Activated CD4-positive, alpha-beta T cell treated with anti-CD3 and anti-CD28 coated beads for 48 hours (primary cell): ENCODE results near the gene UTS2R.
A peak's percentile ranks its signal among the peaks of the same experiment; 100 is the strongest.

Experiments used
- DNase-seq: peaks from one replicate; pipeline ENCODE4 v3.0.0-alpha.2; 2020

UTS2R gene

DNA sequence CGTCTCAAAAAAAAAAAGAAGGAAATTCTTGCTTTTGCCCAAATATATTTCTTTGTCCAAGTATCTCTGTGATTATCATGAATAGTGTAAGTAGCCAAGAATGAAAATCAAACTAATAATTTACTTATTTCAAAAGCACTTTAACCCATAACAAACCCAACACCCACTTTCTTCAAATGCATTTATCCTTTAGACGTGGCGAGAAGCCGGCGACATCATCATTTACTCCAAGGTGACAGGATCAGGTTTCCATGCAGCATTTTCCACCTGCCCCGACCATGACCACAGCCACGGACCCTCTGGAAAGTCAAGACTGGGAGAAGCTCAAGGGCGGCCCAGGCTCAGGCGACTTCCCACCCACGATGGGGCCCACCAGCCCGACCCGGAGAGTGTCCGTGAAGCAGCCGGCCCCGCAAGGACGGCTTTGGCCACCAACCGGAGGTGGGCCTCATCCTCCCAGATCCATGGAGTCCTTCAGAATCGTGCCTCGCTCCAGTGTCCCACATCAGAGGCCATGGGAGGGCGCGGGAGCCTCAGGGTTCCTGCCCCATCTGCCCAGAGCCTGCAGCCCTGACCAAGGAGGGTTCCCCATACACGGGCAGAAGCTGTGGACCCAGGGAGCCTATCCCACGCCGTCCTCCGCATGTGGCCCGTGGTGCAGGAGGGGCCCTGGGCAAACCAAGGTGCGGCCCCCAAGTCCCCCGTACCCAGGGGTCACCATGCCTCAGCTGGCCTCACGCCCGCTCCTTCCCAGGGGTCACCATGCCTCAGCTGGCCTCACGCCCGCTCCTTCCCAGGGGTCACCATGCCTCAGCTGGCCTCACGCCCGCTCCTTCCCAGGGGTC, 18.7 kb downstream of the UTS2R start:
- DNase-seq, result no peak

DNA sequence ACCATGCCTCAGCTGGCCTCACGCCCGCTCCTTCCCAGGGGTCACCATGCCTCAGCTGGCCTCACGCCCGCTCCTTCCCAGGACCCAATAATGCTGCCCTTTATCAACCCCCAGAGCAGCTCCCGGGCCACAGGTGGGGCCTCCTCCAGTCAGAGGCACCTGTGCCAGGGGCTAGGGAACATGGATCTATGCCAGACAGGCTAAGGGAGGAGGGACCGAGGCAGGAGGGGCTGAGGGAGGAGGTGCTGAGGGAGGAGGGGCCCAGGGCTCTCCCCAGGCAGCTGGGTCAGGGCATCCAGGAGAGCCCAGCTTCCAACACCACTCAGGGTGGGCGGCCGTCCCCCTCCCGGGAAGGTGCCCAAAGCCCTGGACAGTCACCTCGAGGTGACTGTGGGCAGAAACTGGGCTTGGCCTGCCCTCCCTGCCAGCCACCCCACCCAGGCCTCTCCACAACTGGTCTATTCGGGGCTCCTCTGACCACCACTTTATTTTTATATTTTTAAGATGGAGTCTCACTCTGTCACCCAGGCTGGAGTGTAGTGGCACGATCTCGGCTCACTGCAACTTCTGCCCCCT, 19.4 kb downstream of the UTS2R start:
- DNase-seq, result no peak

DNA sequence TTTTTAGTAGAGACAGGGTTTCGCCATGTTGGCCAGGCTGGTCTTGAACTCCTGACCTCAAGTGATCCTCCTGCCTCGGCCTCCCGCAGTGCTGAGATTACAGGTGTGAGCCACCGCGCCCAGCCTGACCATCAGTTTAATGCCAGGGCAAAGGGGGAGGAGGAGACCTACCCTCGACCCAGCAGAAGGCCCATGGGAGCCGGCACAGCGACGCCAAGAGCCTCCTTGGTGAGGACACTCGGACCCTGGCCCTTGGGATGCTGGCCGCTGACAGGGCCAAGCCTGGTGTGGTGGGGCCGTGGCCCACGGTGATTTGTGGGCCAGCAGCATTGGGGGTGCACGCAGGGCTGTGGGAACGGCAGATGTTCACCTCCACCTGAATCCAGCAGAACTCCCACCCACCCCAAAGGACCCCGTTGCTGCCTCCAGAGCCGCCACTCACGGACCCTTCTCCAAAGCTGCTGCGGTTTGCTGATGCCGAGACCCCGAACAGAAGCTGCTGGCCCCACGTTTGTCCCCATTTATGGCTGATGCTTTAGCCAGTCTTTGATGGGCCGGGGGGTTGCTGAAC, 20.0 kb downstream of the UTS2R start:
- DNase-seq, result no peak

DNA sequence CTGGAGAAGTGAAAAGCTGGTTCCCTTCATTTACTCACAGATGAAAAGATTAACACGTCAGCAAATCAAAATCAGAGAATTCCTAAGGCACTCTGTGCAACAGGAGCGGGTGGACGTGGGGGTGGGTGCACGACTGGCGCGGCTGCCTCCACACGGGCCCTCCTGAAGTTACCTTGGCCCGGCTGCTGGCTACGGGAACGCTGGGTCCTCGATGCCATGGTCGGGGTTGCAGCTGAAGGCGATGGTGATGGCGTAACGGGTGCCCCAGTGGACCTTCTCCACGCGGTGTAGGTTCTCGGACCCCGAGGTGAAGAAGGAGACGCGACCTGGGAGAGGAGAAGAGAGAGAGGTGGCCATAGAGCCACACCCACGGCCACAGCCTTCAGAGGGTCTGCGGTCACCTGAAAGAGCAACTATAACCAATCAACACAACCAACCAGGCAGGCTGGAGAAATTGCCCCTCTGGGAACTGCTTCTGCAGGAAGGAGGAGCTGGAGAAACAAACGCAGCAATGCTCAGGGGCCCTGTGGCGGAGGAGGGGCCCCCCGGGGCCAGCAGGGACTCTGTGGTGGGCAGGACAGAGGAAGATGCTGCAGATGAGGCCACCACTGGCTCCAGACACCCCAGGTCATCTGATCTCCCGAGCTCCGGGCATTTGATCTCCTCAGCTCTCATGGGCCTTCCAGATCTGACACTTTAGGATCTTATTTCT, 20.8 kb downstream of the UTS2R start:
- DNase-seq, result no peak

DNA sequence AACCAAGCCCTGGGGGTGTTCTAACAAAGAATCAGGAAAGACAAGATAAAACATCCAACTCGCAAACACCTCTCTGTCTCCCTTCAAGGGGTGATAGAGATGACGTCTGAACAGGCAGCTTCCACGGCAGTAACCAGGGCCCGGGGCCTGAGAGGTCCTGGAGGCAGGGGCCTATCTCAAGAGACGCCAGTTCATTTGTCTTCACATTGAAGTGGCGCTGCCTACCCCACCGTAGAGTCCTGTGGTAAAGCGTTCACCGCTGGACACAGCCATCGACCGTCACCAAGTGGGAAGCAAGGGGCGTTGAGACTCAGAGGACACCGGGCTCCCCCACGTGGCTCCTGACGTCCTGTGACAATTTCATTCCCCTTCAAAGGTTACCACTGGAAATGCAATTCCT, 21.4 kb downstream of the UTS2R start:
- no peak for DNase-seq

DNA sequence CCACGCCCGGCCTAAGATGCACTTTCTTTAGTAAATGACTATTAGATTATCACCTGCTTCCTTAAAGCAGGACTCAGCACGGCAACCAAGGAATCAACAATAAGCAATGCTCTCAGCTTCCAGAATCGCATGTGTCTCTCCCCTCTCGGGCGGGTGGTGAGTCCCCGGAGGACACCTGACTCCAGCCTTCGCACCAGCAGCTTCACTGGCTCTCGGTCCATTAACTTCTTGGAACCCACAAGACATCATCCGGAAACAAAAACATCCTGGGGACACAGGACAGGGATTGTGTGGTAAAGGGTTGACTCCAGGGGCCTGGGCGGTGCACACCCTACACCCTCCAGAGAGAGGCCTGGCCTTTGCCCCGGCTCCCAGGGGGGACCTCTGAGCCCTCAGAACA, 22.7 kb downstream of the UTS2R start:
- DNase-seq, result no peak

DNA sequence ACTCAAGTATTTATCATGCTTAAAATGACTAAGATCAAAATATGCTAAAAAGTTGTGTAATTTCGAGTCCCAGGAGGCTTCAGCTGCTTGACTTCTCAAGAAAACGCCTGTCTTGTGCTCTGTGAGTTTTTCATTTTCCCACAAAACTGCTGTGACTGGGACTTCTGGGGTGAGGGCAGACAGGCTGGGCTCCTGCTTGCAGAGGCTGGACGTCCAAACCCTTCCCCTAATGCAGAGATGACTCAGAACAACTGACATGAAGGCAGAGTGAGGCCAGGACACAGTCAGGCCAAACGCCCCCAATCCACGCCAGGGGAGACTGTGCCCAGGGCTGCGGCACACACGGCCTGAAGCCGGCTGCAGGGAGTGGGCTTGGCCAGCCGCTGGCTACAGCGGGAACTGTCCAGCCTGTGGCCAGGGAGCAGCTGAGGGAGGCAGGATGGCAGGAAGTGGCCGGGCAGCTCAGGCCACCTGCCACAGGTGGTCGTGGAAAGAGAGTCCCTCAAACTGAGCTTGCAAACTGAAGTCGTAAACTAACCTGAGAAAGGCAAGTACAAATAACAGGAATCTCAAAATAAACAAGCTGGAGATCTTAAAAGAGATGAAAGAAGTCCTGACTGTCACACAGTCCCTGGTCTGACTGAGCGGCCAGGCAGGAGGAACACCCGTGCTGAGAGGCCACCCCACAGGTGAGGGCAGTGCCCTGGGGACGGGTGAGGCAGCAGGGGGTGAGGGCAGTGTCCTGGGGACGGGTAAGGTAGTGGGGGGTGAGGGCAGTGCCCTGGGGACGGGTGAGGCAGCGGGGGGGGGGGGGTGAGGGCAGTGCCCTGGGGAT, 25.3 kb downstream of the UTS2R start:
- DNase-seq, result no peak

DNA sequence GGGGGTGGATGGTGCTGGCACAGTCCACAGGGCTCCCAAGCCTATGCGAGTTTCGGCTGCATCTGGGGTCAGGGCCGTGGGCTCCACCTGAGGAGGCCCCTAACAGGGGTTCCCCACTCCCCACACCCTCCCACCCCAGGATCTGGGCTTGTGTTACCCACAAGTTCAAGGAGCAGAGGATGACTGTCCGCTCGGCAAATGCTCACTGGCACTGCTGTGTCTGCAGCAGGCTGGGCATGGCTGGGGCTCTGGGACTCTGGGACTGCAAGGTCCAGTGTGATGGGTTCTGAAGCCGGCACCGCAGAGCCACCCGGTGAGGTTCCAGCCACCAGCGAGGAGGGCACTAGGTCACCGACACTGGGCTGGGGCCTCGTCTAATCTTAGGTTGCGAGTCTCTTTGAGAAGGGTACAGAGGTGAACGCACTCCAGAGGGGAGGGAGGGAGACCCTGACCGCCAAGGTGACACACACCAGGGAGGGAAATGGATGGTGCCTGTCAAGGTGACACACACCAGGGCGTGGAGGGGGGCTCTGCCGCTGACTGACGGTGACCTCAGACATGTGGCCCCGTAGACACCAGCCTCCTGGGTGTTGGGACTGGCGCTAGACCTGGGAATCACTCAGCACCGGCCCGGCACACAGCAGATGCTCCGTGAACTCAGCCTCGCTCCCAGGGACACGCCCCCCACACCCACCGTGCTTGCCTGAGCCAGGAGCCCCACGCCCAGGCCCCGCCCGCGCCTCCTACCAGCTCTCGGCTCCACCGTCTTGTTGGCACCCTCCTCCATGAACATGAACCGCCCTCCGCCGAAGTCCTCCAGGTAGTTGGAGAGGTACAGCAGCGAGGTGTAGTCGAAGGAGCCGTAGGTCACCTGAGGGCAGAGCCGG, 26.1 kb downstream of the UTS2R start:
- no peak for DNase-seq

DNA sequence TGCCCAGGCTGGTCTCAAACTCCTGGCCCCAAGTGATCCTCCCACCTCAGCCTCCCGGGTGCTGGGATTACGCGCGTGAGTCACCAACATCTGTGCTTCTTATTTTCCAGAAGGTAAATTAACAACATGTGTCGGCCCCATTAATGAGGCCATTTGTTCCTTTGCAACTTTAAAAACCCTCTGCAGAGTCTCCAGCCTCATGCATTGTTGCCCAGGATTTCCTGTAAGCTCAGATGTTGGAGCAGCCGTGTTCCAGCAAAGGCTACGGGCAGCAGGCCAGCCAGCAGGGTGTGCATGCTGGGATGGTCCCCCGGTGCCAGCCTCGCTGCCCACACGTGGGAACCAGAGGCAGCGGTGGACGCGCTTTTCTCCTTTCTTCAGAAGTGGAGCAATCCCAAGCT, 27.5 kb downstream of the UTS2R start:
- DNase-seq, result no peak

DNA sequence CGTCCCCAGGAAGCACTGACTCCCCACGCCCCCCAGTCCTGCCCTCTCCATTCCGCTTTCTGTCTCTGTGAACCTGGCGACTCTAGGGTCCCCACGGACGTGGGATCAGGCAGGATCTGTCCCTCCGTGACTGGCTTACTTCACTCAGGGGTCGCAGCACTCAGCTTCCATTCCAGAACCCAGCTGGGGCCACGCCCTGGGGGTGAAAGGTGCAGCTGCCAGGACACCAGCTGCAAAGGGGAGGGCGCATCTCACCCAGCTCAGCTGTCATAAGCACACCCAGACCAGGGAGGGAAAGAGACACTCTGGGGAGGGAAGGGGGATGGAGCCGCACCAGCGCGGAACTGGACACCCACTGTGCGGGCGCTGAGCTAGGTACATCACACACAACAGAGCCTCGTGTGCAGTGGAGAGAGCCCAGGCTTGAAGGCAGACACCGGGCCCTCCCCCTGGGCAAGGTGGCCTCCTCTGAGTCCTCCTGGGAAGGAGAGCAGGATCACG, 28.1 kb downstream of the UTS2R start:
- no peak for DNase-seq

DNA sequence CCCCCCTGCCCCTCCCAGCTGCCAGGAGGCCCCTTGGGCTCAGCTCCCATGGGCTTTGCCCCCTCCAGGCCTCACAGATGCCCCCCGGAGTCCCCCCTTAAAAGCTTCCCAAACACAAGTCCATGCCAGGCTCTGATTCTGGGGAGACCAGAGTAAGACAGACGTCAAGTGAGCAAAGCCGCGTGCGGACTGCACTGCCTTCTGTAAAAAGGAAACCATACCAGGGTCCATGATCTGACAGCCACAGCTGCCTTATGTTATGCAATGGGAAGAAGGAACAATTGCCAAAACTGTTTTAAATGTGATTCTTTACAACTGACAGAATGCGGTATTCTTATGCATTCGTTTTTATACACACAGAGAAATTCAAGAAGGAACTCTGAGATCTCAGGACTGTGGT, 28.6 kb downstream of the UTS2R start:
- DNase-seq, result no peak

DNA sequence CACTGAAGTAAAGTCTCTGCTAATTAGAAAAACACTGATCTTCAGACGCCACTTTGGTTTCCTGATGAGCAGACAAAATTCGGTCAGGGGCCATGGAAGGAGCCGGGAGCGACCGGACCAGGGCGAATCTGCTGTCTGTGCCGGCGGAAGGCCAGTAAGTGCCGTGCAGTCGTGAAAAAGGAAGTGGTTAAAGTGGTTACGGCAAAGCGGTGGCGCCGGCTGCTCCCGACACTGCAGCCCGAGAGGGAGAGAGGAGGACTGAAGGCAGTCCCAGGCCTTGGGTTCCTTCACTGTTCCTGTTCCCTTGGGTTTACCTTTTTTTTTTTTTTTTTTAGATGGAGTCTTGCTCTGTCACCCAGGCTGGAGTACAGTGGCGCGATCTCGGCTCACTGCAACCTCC, 29.3 kb downstream of the UTS2R start:
- DNase-seq, result peak; percentile 66

DNA sequence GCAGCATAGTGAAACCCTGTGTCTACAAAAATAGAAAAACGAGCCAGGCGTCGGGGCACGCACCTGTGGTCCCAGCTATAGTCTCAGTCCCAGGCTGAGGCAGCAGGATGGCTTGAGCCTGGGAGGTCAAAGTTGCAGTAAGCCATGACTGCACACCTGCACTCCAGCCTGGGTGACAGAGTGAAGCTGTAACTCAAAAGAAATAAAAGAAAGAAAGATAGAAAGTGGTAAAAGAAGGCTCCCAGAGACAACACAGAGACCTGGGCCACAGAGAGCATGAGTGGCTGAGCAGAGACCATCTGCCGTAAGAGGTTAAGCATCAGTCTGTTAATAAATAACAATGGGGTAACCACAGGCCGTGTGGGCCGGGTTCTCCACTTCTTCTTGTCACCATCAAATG, 31.3 kb downstream of the UTS2R start:
- DNase-seq, result no peak

DNA sequence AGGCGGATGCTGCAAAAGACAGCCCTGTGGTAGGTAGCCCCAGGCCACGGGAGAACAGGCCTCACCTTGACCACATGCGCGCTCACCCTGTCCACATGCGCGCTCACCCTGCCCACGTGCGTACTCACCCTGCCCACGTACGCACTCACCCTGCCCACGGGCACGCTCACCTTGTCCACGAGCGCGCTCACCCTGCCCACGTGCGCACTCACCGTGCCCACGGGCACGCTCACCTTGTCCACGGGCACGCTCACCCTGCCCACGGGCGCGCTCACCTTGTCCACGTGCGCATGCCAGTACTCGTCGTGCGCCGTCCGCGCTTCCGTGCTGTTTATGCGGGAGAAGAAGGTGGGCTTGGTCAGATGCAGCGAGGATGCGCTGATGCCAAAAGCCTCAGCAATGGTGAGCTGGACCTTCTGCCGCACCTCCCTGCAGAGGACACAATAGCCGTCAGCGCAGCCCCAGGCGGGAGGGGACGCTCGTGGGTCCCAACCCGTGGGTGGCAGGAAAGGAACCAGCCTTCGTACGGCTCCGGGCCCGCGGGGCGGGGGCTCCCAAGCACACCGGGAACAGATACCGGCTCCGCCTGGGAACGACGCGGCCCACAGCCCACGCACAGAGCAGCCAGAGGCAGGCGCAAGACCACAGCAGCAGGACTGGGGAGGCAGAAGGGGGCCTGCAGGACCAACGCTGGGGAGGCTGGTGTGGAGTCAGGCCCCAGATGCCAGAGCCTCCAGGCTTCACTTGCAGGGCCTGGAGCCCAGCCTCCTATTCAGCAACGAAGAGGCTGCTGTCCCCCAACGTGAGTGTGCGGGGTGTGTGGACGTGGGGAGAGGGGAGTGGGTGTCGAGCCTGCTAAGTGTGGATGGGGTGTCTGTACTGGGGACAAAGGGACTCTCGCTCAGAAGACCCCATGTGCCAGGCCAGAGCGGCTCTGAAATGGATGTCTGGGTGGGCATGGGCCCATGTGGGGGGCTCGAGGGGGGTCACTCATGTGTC, 32.4 kb downstream of the UTS2R start:
- DNase-seq, result no peak

DNA sequence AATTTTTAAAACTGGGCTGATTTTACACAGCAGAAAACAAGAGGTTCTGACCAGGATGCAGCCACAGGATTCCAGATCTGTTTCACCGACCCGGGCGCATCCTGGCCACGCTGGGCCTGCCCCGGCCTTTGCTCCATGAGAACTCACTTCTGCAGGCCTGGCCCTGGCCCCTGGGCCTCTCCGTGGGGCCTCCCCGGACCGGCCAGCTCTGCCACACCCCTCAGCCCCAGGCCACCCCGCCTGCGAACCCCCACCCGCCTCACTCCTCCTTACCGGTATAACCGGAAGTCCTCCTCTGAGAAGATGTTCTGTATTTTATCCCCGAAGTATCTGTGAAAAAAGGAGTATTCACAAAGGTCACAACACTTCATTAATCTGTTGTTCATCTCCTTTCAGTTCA, 33.5 kb downstream of the UTS2R start:
- DNase-seq, result no peak

DNA sequence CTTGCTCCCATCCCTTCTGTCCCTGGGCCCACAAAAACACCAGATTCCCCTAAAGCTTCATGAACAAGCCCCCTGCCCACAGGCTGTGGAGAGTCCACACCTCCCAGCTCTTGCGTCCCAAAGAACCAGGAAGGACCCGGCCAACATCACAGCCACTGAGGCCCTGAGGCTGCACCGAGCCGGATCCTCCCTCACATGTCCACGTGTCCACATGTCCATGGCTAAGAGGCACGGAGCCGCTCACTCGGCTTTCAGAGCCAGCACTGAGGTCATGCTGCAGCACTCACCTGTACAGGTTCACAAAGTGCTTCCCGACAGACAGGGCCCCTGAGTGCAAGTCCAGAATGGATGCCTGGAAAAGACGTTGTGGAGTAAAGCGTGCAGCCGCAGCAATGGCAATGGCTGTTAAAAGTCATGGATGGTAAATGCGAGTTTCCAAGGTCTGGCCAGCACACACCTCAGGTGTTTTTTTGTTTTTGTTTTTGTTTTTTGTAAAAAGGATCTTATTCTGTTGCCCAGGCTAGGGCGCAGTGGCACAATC, 34.6 kb downstream of the UTS2R start:
- DNase-seq, result no peak

DNA sequence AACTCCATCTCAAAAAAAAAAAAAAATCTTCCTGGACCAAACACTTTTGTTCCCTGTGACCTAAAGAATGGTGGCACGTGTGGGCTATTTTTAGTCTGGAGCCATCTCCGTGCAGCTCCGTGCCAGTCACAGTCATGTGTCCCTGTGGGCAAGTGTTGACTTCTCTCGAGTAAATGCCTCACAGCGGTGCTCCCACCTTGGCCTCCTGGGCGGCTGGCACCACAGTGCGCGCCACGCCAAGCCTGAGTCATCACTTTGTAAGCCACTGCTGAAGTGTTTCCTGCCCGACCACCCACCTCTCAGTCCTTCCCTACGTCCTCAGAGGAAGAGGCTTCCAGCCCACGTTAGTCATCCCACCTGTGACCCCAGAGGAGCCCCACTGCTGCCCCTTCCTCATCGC, 35.7 kb downstream of the UTS2R start:
- no peak for DNase-seq

DNA sequence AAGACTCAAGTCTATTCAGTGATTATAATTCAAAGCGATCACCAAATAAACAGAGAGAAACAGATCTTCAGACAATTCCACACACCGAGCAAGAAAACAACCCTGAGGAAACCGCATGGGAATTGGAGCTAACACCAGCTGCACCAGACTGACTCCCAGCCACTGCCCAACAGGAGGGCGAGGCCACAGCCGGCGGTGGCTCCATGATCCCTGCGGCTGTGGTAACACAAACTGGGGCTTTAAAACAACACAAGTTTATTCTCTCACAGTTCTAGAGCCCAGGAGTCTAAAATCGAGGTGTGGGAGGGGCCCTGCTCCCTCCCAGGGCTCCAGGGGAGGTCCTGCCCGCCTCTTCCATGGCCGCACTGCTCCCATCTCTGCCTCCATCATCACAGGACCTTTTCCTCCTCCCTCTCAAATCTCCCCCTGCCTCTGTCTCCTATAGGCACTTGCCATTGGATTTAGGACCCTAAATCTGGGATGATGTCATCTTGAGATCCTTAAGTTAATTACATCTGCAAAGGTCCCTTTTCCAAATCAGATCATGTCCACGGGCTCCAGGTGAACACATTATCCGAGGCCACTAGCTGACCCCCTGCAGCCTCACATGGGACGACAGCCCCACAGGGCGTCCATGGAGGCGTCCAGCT, 36.8 kb downstream of the UTS2R start:
- no peak for DNase-seq

DNA sequence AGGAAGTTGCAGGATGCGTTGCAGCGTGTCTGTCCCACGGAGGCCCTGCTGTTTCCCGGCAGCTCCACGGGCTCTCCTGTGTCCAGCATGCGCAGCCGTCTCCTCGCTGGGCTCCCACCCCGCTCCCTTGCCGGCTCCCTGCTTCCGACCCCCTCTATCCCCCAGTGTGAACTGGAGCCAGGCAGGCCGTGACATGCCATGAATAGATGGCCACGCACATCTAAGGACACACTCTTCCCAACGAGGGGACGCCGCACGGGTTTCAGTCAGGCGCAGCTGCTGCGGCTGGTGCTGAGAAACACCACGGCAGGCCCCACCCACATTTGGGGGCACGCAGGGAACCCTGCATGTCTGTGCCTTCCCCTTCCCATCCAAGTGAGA, 37.4 kb downstream of the UTS2R start:
- DNase-seq, result no peak
